Measurements from ENCODE around the gene SCN1B.
A peak's percentile ranks its signal among the peaks of the same experiment; 100 is the strongest.

DNA sequence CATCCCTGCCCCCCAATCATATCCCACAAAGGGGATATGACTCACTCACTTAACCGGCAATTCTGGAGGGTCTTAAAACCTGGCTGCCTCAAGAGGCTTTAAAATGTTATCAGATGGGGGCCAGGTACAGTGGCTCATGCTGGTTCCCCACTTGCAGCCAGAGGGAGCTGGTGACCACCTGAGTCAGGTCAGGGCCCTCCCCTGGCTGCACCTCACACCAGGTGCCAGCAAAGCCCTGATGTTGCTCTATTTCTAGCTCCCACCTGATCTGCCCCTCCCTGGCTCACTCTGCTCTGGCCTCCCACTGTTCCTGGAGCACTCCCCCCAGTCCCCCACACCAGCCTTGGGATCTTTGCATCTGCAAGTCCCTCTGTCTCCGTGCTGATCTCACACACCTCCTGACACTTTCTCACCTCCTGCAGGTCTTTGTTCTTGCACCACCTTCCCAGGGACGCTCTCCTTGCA, 25.5 kb downstream of the SCN1B start:
- TF ChIP-seq SP2 (tag by site-specific recombination; IDR thresholded peaks at IDR 0.05), result no peak
- TF ChIP-seq, protein P1, sequence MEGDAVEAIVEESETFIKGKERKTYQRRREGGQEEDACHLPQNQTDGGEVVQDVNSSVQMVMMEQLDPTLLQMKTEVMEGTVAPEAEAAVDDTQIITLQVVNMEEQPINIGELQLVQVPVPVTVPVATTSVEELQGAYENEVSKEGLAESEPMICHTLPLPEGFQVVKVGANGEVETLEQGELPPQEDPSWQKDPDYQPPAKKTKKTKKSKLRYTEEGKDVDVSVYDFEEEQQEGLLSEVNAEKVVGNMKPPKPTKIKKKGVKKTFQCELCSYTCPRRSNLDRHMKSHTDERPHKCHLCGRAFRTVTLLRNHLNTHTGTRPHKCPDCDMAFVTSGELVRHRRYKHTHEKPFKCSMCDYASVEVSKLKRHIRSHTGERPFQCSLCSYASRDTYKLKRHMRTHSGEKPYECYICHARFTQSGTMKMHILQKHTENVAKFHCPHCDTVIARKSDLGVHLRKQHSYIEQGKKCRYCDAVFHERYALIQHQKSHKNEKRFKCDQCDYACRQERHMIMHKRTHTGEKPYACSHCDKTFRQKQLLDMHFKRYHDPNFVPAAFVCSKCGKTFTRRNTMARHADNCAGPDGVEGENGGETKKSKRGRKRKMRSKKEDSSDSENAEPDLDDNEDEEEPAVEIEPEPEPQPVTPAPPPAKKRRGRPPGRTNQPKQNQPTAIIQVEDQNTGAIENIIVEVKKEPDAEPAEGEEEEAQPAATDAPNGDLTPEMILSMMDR (tag by site-specific recombination; IDR thresholded peaks at IDR 0.05), result peak; percentile 89

All from HEK293 (cell line).